Endothelial cell of umbilical vein (primary cell): ENCODE measurements around the gene NAALADL1. TPM values are rescaled to one million over a fixed set of nuclear protein-coding genes. Genes with fewer than 3 reads are reported as not detected.

Experiments
- BruUV-seq: library from RNA; stranded (reverse); fragments of 400-500 nt; replicated peaks from 2 replicates; lab custom pipeline; 2021; lab: Mats Ljungman, UMichigan
- CTCF ChIA-PET: fragments of 300-600, 350-600 bp; sonication (Branson Sonifier 250); formaldehyde crosslinking; loops from one replicate; lab custom pipeline; 2021; ENCODE audit warnings: antibody characterized with exemption, inconsistent platforms; lab: Charles Lee
- POLR2A ChIA-PET: fragments of 300-600, 350-600 bp; sonication (Branson Sonifier 250); formaldehyde crosslinking; loops from one replicate; lab custom pipeline; 2021; ENCODE audit warnings: antibody characterized with exemption, inconsistent platforms; lab: Charles Lee
- DNase-seq: peaks from one replicate; pipeline ENCODE4 v3.0.0-alpha.2; 2011; ENCODE audit warnings: low read depth, low spot score
- FAIRE-seq: peaks from 2 replicates; lab custom pipeline; 2011; peaks lifted over from hg19 to GRCh38; lab: Jason Lieb, UNC
- H2AFZ ChIP-seq: 2 replicates; pipeline ENCODE4 v1.6.0; 2012; ENCODE audit warnings: low read depth, low read length, control low read depth, inconsistent platforms
- H3K27ac ChIP-seq: 2 replicates; pipeline ENCODE4 v1.5.1; 2011; ENCODE audit warnings: low read depth, mild to moderate bottlenecking, control low read depth, low read length, moderate library complexity; ENCODE audit not compliant: insufficient read depth
- H3K27me3 ChIP-seq, 2 experiments: 2 replicates each; pipeline versions ENCODE4 v1.6.0 to v1.6.1; 2011; ENCODE audit warnings: low read length in 2 of 2, mixed read lengths in 1 of 2; ENCODE audit not compliant: control insufficient read depth in 2 of 2, insufficient read depth in 2 of 2
- H3K36me3 ChIP-seq, 2 experiments: 2 replicates in 1 of 2; 3 replicates in 1 of 2; pipeline ENCODE4 v1.5.1; 2011; ENCODE audit warnings: low read length in 2 of 2, mild to moderate bottlenecking in 1 of 2, moderate library complexity in 1 of 2; ENCODE audit not compliant: control insufficient read depth in 2 of 2, insufficient read depth in 2 of 2; ENCODE audit errors: extremely low read depth in 1 of 2
- H3K4me1 ChIP-seq: 3 replicates; pipeline ENCODE4 v1.5.1; 2011; ENCODE audit warnings: mild to moderate bottlenecking, low read length; ENCODE audit not compliant: control insufficient read depth, insufficient read depth; ENCODE audit errors: extremely low read depth
- H3K4me2 ChIP-seq: 2 replicates; pipeline ENCODE4 v1.6.1; 2011; ENCODE audit warnings: low read length, control low read depth, mixed read lengths; ENCODE audit not compliant: insufficient read depth
- H3K4me3 ChIP-seq, 3 experiments: fragments of 200-600 bp in 1 of 3; sonication (generic), shearing (Covaris generic) in 1 of 3; replicated peaks in 1 of 3; 2 replicates each; pipeline ENCODE4 v1.5.1; 2011 to 2016; ENCODE audit warnings: control low read depth in 3 of 3, low read length in 3 of 3, mild to moderate bottlenecking in 2 of 3, inconsistent platforms in 1 of 3, low read depth in 1 of 3, moderate library complexity in 1 of 3; ENCODE audit not compliant: insufficient read depth in 1 of 3
- H3K79me2 ChIP-seq: 2 replicates; pipeline ENCODE4 v1.6.0; 2012; ENCODE audit warnings: low read length, inconsistent platforms; ENCODE audit not compliant: control insufficient read depth, insufficient read depth
- H3K9ac ChIP-seq: replicated peaks from 2 replicates; pipeline ENCODE3; 2011; ENCODE audit warnings: low read length, control low read depth; ENCODE audit not compliant: insufficient read depth; ENCODE audit errors: extremely low read depth
- H3K9me1 ChIP-seq: replicated peaks from 3 replicates; pipeline ENCODE4 v1.6.0; 2011; ENCODE audit warnings: mild to moderate bottlenecking, low read length; ENCODE audit not compliant: control insufficient read depth, insufficient read depth; ENCODE audit errors: extremely low read depth
- H3K9me3 ChIP-seq: replicated peaks from 2 replicates; pipeline ENCODE4 v1.5.1; 2012; ENCODE audit warnings: low read length, inconsistent platforms; ENCODE audit not compliant: control insufficient read depth, insufficient read depth
- H4K20me1 ChIP-seq: replicated peaks from 2 replicates; pipeline ENCODE3; 2011; ENCODE audit warnings: mild to moderate bottlenecking, low read length; ENCODE audit not compliant: control insufficient read depth, insufficient read depth; ENCODE audit errors: extremely low read depth
- CTCF ChIP-seq, 2 donors: IDR thresholded peaks; 1 replicate in 1 of 2; 2 replicates in 1 of 2; pipeline ENCODE4 v1.5.1; 2011; ENCODE audit warnings: low read length in 2 of 2, mild to moderate bottlenecking in 2 of 2, moderate library complexity in 2 of 2, control low read depth in 1 of 2, inconsistent platforms in 1 of 2, low read depth in 1 of 2; ENCODE audit not compliant: insufficient read depth in 1 of 2; ENCODE audit errors: extremely low read depth in 1 of 2
- FOS ChIP-seq: IDR thresholded peaks from 2 replicates; pipeline ENCODE4 v1.6.1; 2011; ENCODE audit warnings: mild to moderate bottlenecking, low read length, moderate library complexity, borderline replicate concordance; ENCODE audit not compliant: insufficient read depth
- GATA2 ChIP-seq: IDR thresholded peaks from 2 replicates; pipeline ENCODE4 v1.7.0; 2011; ENCODE audit warnings: low read depth, mild to moderate bottlenecking, moderate library complexity, mixed read lengths, low read length; ENCODE audit not compliant: insufficient read length, insufficient read depth
- MYC ChIP-seq: IDR thresholded peaks from one replicate; pipeline ENCODE4 v1.6.1; 2011; ENCODE audit warnings: mild to moderate bottlenecking, low read depth, low read length
- dilution Hi-C: fragments of 300-500 bp; cut with MboI; formaldehyde crosslinking; loops from one replicate; pipeline ENCODE4 v1.15.0; 2019; ENCODE audit warnings: low sequenced_read_pairs; ENCODE audit not compliant: extremely low pct_ligation_motif_present
- intact Hi-C: fragments of 100-400 bp; cut with micrococcal nuclease; formaldehyde crosslinking; loops from one replicate; pipeline ENCODE4 v1.10.0; 2022
- polyA plus RNA-seq, 4 experiments: library from polyadenylated mRNA; depleted of rRNA in 3 of 4; stranded (reverse) in 3 of 4; unstranded in 1 of 4; fragments of >200 nt; gene quantifications; 2 replicates each; pipeline versions ENCODE4 v1.2.1 to v1.2.3, GENCODE V29; 2011 to 2012; ENCODE audit warnings: missing spikeins in 1 of 4
- total RNA-seq: library from RNA; stranded (reverse); gene quantifications from 2 replicates; pipeline ENCODE4 v1.2.3, GENCODE V29; 2021

The NAALADL1 gene
- total and polyA plus RNA-seq, 2 donors (not counting 3 experiments of a cell fraction or from before 2014, with no cell fraction given) = 6.8 to 13.9 TPM

GRCh38 chr11:65013130-65013887, 45.0 kb downstream of the NAALADL1 start:
- Histone ChIP-seq H3K9ac (peak overlapping the region; percentile 89), H4K20me1 (no peaks in the 10 kb centered on the region), H3K9me3 (no peaks in the 10 kb centered on the region), H3K4me3 (peak overlapping the region; percentile 32 to 84 (median 59)), H3K4me2 (peak overlapping the region; percentile 80), H3K27ac (peak overlapping the region; percentile 87), H3K4me1 (peaks cover 4% of the 10 kb centered on the region), H3K36me3 (no peaks in the 10 kb centered on the region), H2AFZ (peak overlapping the region; percentile 88), H3K27me3 (no peaks in the 10 kb centered on the region), H3K9me1 (no peaks in the 10 kb centered on the region), H3K79me2 (peaks cover 2% of the 10 kb centered on the region)
- DNase-seq (peak; percentile 84), FAIRE-seq (no peak)
- POLR2A ChIA-PET = no interaction called here
- TF ChIP-seq CTCF (IDR thresholded peaks at IDR 0.05; ENCODE audit: extremely low read depth in 1 of 2, insufficient read depth in 1 of 2, low read depth in 1 of 2, low read length in 2 of 2) (peak; percentile 56 to 92), FOS (no peak)
- CTCF ChIA-PET = interaction anchor here (0.7 to 6.0 kb wide), 28 partner anchors 9 to 179 kb away, joined by 3 to 40 read pairs (median 5); partner anchors contain the start of genes ATG2A, BATF2, CDC42BPG and MAJIN
- dilution Hi-C loops (no loop called here), intact Hi-C loops (loop anchor here (1.0 to 5.0 kb wide), 3 partner anchors 65 to 104 kb away; partner anchors contain the start of genes VPS51 and ZNHIT2)
- TSS peak; percentile 84 for BruUV-seq

- POLR2A ChIA-PET = no interaction called here
Measured at GRCh38 chr11:65008873-65009272, 49.5 kb downstream of the NAALADL1 start.

More at GRCh38 chr11:65008873-65009272, 49.5 kb downstream of the NAALADL1 start:
- Histone ChIP-seq H3K9ac (no peak overlapping the region), H3K79me2 (no peaks in the 10 kb centered on the region), H3K27ac (no peak overlapping the region), H3K27me3 (no peaks in the 10 kb centered on the region), H3K4me3 (no peak overlapping the region), H3K9me3 (no peaks in the 10 kb centered on the region), H3K36me3 (no peaks in the 10 kb centered on the region), H2AFZ (no peak overlapping the region), H3K4me2 (no peak overlapping the region), H3K9me1 (no peaks in the 10 kb centered on the region), H3K4me1 (peaks cover 4% of the 10 kb centered on the region), H4K20me1 (no peaks in the 10 kb centered on the region)
- dilution Hi-C loops (no loop called here), intact Hi-C loops (no loop called here)
- DNase-seq (no peak), FAIRE-seq (no peak)
- no TSS peak for BruUV-seq
- TF ChIP-seq MYC (no peak), GATA2 (no peak)
- CTCF ChIA-PET = interaction anchor here (1.4 kb wide), 1 partner anchor 10 kb away, joined by 3 read pairs; no protein-coding TSS in a partner anchor
